HL-60 (cell line): ENCODE measurements around the gene RASSF8.

Source experiments
- GABPA ChIP-seq: IDR thresholded peaks from 2 replicates; pipeline ENCODE4 v1.6.1; 2012; ENCODE audit warnings: low read depth
- POLR2AphosphoS5 ChIP-seq: IDR thresholded peaks from 2 replicates; pipeline ENCODE4 v1.6.1; 2012; ENCODE audit warnings: low read depth

DNA sequence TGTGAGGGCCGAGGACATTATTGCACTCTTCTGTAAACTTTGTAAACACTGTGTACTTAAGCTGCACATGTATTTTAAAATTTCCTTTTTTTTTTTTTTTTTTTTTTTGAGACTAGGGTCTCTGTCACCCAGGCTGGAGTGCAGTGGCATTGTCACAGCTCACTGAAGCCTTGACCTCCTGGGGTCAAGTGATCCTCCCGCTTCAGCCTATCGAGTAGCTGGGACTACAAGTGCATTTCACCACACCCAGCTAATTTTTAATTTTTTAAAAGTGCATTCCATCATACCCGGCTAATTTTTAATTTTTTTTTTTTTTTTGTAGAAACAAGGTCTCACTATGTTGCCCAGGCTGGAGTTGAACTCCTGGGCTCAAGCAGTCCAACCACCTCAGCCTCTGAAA, 42.4 kb downstream of the RASSF8 start:
- TF ChIP-seq GABPA = no peak
- TF ChIP-seq POLR2AphosphoS5 = no peak
